ENCODE measurements around the gene CYP3A7. TPM values are rescaled to one million over a fixed set of nuclear protein-coding genes. Genes with fewer than 3 reads are reported as not detected.
A peak's percentile ranks its signal among the peaks of the same experiment; 100 is the strongest.

CYP3A7 gene
- total and polyA plus RNA-seq, 2 of the 13 experiments (the other 11 are each of a cell fraction or from before 2014, with no cell fraction given) = 5.8 to 6.4 TPM

GRCh38 chr7:99694201-99694911 lies 40.6 kb downstream of the CYP3A7 start (continued):
- TF ChIP-seq ZNF407 (CRISPR knock-in tag; IDR thresholded peaks at IDR 0.05; ENCODE audit: not compliant biosample characterization) (no peak), GATA4 (IDR thresholded peaks at IDR 0.05; ENCODE audit: borderline replicate concordance, low read depth) (peak; percentile 56; the same call in 1 of the 2 replicates), JUN (CRISPR knock-in tag; IDR thresholded peaks at IDR 0.05) (no peak), SMAD1 (CRISPR knock-in tag; IDR thresholded peaks at IDR 0.05; ENCODE audit: borderline replicate concordance, low read depth) (no peak), HNF4G (IDR thresholded peaks at IDR 0.05; ENCODE audit: borderline replicate concordance, low read depth, low read length) (peak; percentile 61), HNF4G (CRISPR knock-in tag; IDR thresholded peaks at IDR 0.05; ENCODE audit: borderline replicate concordance, low read depth) (no peak), SP1 (IDR thresholded peaks at IDR 0.05) (no peak), SP1 (CRISPR knock-in tag; IDR thresholded peaks at IDR 0.05) (peak; percentile 13; the same call in 1 of the 2 replicates), PHF20 (CRISPR knock-in tag; IDR thresholded peaks at IDR 0.05) (no peak), PCBP1 (IDR thresholded peaks at IDR 0.05; ENCODE audit: borderline replicate concordance, low read depth, low read length) (no peak), HDAC6 (IDR thresholded peaks at IDR 0.05; ENCODE audit: low read depth, low read length) (no peak), ZNF724P (CRISPR knock-in tag; IDR thresholded peaks at IDR 0.05; ENCODE audit: borderline replicate concordance) (no peak), ZNF546 (CRISPR knock-in tag; conservative IDR thresholded peaks at IDR 0.05) (no peak), ZNF878 (CRISPR knock-in tag; IDR thresholded peaks at IDR 0.05) (peak; percentile 53; the same call in 1 of the 2 replicates)
- TF ChIP-seq, protein P1, sequence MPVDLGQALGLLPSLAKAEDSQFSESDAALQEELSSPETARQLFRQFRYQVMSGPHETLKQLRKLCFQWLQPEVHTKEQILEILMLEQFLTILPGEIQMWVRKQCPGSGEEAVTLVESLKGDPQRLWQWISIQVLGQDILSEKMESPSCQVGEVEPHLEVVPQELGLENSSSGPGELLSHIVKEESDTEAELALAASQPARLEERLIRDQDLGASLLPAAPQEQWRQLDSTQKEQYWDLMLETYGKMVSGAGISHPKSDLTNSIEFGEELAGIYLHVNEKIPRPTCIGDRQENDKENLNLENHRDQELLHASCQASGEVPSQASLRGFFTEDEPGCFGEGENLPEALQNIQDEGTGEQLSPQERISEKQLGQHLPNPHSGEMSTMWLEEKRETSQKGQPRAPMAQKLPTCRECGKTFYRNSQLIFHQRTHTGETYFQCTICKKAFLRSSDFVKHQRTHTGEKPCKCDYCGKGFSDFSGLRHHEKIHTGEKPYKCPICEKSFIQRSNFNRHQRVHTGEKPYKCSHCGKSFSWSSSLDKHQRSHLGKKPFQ (CRISPR knock-in tag; IDR thresholded peaks at IDR 0.05; ENCODE audit: insufficient replicate concordance) = no peak
- TF ChIP-seq, protein P2, sequence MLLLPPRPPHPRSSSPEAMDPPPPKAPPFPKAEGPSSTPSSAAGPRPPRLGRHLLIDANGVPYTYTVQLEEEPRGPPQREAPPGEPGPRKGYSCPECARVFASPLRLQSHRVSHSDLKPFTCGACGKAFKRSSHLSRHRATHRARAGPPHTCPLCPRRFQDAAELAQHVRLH (CRISPR knock-in tag; IDR thresholded peaks at IDR 0.05; ENCODE audit: borderline replicate concordance, low read depth) = no peak
- TF ChIP-seq, protein P3, sequence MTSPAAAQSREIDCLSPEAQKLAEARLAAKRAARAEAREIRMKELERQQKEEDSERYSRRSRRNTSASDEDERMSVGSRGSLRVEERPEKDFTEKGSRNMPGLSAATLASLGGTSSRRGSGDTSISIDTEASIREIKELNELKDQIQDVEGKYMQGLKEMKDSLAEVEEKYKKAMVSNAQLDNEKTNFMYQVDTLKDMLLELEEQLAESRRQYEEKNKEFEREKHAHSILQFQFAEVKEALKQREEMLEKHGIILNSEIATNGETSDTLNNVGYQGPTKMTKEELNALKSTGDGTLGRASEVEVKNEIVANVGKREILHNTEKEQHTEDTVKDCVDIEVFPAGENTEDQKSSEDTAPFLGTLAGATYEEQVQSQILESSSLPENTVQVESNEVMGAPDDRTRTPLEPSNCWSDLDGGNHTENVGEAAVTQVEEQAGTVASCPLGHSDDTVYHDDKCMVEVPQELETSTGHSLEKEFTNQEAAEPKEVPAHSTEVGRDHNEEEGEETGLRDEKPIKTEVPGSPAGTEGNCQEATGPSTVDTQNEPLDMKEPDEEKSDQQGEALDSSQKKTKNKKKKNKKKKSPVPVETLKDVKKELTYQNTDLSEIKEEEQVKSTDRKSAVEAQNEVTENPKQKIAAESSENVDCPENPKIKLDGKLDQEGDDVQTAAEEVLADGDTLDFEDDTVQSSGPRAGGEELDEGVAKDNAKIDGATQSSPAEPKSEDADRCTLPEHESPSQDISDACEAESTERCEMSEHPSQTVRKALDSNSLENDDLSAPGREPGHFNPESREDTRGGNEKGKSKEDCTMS (CRISPR knock-in tag; conservative IDR thresholded peaks at IDR 0.05) = no peak
